GM21723 (cell line): ENCODE data around the gene RTN1.

Experiments
- ATAC-seq: cut with Tn5 transposase; IDR thresholded peaks from one replicate; pipeline ENCODE4 v1.9.1; 2021; ENCODE audit warnings: mild to moderate bottlenecking, moderate library complexity; ENCODE audit not compliant: unreplicated experiment

The RTN1 gene

GRCh38 chr14:59870277-59871165 lies at the start of gene RTN1:
RTN1 (minus strand) TSS chr14:59870776; CDS start chr14:59870630, 146 bp downstream.
- peak; percentile 89 for ATAC-seq

DNA sequence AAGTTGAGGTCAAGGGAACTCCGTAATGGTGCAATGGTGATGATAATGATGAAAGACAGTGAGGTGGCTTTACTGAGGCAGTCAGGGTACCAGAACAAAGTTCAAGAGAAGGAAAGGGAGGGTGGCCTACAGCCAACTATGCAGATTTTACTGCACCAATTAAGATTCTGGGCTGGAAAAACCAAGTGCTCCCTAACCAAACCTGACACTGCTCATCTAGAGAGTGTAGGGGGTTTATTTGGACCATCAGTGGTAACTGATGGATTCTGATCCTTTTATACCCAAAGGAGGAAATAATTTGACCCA lies 49.8 kb upstream of the RTN1 start:
- ATAC-seq: no peak

- peak; percentile 20 for ATAC-seq
Measured at GRCh38 chr14:59919570-59920377, 49.2 kb upstream of the RTN1 start, which contains the start of gene LRRC9. LRRC9 (plus strand) TSS chr14:59920144.

GRCh38 chr14:59918824-59919569 lies 48.4 kb upstream of the RTN1 start:
- peak; percentile 73 for ATAC-seq

GRCh38 chr14:59913187-59913586 lies 42.6 kb upstream of the RTN1 start:
- no peak for ATAC-seq

GRCh38 chr14:59912443-59912842 lies 41.9 kb upstream of the RTN1 start:
- ATAC-seq: no peak

DNA sequence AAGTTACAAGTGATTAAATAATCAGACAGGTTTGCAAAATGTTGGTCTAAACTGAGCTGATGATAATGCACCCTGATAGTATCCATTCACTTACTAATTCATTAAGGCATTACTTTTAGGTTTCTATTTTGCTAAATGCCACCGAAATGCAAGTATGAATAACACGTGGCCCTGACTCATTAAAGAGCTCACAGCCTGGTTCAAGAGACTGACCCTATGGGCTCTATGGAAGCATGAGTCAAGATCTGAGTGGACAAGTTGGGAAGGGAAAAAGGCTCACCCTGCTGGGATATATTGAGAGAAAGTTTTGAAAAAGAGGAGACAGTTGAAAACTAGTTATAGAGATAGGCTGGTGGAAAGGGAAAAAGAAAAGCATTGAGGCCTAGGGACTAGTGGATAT lies 34.6 kb upstream of the RTN1 start:
- ATAC-seq: no peak

DNA sequence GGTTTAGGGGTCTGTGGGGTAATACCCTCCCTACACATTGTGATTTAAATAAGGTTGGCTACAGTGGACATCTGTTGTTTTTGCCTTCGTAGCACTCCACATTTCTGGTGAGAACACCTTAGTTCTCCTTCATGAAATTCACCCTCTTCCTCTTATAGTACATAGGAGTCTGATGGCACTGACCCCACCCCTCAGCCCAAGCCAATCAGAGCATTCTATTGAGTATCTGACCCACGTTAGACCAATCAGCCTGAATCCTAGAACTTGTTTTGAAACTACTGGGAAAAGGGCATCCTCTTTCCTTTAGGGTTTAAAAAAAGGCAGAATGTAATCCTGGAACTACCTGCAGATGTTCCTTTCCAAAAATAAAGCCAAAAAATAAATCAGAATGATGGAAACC lies 33.6 kb upstream of the RTN1 start:
- ATAC-seq: no peak

DNA sequence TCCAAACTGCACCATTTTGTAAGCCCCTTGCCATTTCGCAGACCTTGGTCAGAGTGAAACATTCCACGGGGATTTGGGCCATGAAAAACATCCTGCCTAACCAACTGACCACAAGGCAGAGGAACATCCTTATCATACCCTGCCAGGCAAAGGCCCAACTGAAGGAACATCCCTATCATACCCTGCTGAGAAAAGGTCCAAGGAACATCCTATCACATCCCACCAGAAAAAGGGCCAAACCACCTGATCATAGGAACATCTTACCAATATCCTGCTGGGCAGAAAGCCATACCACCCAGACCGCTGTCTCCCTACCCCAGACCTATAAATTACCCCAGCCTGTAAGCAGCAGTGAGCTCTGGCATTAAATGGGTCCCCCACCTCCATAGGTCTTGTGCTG lies 30.0 kb upstream of the RTN1 start:
- no peak for ATAC-seq

DNA sequence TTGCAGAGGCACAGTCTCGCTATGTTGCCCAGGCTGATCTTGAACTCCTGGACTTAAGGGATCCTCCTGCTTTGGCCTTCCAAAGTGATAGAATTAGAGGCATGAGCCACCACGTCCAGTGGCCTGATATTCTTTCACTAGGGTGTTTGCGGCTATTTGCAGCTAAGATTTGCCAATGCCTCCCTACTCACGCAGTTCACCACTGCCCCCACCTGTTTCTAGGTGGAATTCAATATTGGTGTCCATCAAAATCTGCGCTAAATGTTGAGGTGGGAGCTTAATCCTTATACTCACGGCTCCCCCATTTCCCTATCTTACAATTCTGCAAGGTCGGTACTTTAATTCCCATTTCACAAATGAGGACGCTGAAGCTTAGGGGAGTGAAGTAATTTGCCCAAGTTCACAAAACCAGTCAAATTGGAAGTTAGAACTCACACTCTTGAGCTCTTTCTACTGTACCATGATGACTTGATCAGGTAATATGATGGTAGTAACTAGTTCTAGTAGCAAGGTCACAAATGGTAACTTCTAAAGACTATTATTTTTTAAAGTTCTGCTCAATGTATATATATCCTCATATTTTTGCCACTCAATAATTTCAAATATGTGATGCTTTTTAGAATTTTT lies 27.3 kb upstream of the RTN1 start:
- ATAC-seq: no peak

- no peak for ATAC-seq
Measured at GRCh38 chr14:59895721-59896120, 25.1 kb upstream of the RTN1 start.

DNA sequence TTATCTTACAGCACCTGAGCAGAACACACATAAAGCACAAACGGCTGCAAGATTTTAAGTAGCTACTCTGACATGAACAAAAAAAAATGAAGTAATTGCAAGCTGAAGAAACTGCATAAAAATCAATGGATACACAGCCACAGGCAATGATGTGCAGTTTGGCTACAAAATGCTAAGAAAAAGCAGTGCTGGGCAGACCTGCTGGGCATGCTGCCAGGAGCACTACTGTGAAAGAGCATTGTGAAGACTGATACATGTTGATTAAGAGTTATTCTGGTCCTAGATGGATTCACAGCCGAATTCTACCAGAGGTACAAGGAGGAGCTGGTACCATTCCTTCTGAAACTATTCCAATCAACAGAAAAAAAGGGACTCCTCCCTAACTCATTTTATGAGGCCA lies 20.1 kb upstream of the RTN1 start:
- no peak for ATAC-seq

- ATAC-seq: no peak
Measured at GRCh38 chr14:59882957-59883356, 12.4 kb upstream of the RTN1 start.

GRCh38 chr14:59871166-59871495 lies 555 bp upstream of the RTN1 start:
- peak; percentile 12 for ATAC-seq

DNA sequence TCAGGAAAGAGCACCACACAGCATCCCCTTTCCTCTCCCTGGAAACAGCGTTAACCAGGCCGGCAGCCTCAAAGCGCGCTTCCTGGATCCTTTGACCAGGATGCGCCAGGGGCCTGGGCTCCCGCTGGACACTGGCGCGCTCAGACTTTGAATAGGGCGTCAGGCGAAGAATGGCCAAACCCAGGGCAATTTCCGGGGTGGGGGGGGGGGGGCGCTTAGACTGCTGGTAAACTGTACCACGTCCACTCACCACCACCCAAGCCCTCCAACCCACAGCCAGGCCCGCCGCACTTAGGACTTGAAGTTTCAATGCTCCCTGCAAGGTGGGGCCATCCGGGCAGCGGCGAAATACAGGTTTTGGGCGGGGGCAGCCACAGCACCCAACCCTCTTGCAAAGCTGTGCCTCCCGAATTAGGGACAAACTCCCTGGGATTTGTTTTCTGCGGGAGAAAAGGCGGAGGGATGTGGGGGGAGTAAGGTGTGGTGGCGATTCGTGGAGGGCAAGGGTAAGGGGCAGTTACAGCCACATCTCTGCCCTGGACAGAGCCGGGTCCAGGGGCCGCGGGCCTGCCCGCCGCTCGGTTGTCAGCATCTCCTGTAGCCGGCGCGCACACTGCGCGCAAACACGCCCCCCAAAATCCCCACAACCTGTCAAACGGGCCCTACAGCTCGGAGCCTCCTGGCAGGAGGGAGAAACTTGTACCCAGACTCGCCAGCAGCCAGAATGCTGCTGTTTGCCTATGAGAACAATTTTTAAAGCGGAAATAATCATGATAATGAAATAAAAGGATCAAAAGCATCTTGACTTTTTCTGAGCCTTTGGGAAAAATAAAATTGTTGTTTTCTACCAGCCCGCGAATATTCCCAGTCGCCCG lies 958 bp downstream of the RTN1 start:
- ATAC-seq: no peak

- ATAC-seq: no peak
Measured at GRCh38 chr14:59868021-59868420, 2.6 kb downstream of the RTN1 start.

GRCh38 chr14:59863806-59864525 lies 6.6 kb downstream of the RTN1 start:
- no peak for ATAC-seq

- no peak for ATAC-seq
Measured at GRCh38 chr14:59857328-59857727, 13.2 kb downstream of the RTN1 start.

- no peak for ATAC-seq
Measured at GRCh38 chr14:59852350-59852749, 18.2 kb downstream of the RTN1 start.
